ENCODE results near the gene HOMER3.
A peak's percentile ranks its signal among the peaks of the same experiment; 100 is the strongest.
"Not testable (repeated sequence)": the region's sequence is repeated elsewhere in the genome, so short reads cannot be mapped to it uniquely, and the experiment has no call there.

The HOMER3 gene

DNA sequence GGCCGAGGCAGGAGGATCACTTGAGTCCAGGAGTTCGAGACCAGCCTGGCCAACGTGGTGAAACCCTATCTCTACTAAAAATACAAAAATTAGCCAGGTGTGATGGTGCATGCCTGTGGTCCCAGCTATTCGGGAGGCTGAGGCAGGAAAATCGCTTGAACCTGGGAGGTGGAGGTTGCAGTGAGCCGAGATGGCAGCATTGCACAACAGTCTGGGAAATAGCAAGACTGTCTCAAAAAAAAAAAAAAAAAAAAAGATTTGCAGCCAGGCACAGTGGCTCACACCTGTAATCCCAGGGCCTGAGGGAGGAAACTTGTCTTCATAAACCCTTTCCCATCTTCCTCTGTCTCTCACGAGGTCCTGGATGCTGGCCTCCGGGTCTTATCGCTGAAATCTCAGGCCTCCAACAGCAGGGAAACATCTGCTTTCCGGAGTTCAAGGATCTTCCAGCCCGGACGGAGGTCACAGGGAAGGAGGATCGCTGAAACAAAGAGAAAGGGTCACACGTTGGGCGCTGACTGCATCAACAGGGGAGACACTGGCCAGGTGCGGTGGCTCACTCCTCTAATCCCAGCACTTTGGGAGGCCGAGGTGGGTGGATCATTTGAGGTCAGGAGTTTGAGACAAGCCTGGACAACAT is 11.5 kb upstream of the HOMER3 start:
- not testable (repeated sequence) for DNase-seq

- no peak for DNase-seq
These were observed 10.8 kb upstream of the HOMER3 start for GRCh38 chr19:18951721-18952281.

- DNase-seq: no peak
These were observed 8.8 kb upstream of the HOMER3 start for GRCh38 chr19:18949858-18950257.

DNA sequence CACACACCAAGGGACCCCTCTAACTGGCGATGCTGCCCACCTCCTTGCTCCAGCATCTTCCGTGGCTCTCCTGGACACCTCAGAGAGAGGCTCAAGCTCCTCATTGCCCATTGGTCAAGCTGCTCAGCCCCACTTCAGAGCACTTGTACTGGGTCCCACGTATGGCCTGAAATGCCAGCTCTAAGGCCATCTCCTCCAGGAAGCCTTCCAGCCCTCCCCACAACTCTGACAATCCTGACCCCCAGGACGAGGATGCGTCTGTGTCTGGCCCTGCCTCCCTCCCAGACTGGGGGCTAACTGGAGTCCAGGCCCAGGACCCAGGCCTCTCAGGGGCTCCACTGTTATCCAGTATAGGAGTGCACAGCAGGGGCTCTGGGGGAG is 7.9 kb upstream of the HOMER3 start:
- no peak for DNase-seq

GRCh38 chr19:18948075-18948975 is 7.3 kb upstream of the HOMER3 start:
- DNase-seq: no peak

DNA sequence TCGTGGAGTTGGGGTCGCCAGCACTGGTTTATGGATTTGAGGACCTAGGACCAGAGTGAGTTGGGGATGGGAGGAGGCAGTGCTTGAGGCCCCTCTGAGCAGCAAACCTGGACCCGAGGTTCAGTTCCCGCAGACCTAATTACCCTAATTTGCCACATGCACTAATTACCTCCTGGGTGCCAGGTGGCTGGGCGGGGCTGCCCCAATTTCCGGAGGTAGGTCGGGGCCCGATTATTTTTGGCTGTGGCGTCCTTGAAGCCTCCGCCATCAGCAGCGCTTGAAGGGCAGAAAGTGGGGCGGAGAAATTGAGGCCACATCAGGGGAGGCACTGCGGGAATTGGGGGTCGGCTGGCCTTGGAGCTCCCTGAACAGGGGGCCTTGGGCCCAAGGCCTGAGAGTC is 5.9 kb upstream of the HOMER3 start:
- DNase-seq: no peak

- no peak for DNase-seq
These were observed 5.3 kb upstream of the HOMER3 start for GRCh38 chr19:18946335-18946734.

DNA sequence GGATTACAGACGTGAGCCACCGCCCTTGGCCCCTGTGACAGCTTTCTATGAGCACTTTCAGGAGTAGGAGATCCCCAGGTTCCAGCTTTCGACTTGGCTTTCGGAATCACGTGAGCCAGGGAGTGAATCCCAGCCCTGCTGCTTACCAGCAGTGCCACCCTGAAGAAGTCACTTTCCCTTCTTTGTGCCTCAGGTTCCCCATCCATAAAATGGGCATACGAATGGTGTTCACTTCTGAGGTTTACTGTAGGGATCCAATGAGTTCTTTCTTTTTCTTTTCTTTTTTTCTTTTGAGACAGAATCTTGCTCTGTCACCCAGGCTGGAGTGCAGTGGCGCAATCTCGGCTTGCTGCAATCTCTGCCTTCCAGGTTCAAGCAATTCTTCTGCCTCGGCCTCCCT is 4.3 kb upstream of the HOMER3 start:
- no peak for DNase-seq

- DNase-seq: no peak
These were observed 2.4 kb upstream of the HOMER3 start for GRCh38 chr19:18943465-18943864.

DNA sequence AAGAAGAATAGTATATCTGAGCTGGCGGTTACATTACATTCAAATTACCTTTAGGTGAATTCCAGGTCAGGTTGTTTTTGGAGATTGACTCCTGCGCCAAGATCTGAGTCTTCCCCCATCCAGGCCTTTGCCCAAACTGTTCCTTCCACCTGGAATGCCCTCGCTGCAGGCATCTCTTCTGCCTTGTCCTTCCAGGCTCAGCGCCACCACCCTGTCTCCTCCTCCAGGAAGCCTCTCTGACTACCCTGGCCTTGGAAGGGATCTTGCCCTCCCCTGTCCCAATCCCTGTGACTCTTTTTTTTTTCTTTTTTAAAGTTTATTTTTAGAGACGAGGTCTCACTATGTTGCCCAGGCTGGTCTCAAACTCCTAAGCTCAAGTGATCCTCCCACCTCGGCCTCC is 1.7 kb upstream of the HOMER3 start:
- no peak for DNase-seq

GRCh38 chr19:18941628-18942354 is 774 bp upstream of the HOMER3 start:
- no peak for DNase-seq

- peak; percentile 61 to 76 (median 61) for DNase-seq
These were observed 872 bp downstream of the HOMER3 start for GRCh38 chr19:18939922-18940768.

- no peak for DNase-seq
These were observed 1.9 kb downstream of the HOMER3 start for GRCh38 chr19:18939163-18939562.

GRCh38 chr19:18933297-18933696 is 7.7 kb downstream of the HOMER3 start:
- no peak for DNase-seq

DNA sequence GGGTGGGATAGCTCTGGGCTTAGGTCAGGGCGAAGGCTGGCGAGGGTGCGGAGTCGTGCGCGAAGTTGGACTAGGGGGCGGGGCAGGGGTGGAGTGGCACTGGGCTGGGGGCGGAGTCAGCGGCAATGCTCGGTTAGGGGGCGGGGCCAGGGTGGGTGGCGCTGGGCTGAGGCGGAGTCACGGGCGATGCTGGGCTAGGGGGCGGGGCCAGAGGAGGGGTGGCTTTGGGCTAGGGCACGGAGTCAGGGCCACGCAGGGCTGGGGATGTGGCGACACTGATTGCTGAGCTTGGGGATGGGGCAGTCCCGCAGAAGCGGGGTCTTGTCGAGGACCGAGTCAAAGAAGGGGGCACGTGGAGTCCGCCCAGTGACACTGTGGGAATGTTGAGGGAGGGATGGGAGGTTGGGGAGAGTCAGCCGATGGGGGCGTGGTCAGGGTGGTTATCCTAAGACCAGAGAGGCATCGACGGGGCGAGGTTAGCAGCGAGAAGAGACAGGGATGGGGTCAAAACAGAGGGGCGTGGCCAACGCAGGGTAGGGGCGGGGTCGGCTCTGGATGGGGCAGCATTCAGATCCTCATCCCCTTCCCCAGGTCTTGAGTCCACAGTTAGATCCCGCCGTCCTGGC is 8.7 kb downstream of the HOMER3 start:
- DNase-seq: peak; percentile 82 to 97 (median 95)

DNA sequence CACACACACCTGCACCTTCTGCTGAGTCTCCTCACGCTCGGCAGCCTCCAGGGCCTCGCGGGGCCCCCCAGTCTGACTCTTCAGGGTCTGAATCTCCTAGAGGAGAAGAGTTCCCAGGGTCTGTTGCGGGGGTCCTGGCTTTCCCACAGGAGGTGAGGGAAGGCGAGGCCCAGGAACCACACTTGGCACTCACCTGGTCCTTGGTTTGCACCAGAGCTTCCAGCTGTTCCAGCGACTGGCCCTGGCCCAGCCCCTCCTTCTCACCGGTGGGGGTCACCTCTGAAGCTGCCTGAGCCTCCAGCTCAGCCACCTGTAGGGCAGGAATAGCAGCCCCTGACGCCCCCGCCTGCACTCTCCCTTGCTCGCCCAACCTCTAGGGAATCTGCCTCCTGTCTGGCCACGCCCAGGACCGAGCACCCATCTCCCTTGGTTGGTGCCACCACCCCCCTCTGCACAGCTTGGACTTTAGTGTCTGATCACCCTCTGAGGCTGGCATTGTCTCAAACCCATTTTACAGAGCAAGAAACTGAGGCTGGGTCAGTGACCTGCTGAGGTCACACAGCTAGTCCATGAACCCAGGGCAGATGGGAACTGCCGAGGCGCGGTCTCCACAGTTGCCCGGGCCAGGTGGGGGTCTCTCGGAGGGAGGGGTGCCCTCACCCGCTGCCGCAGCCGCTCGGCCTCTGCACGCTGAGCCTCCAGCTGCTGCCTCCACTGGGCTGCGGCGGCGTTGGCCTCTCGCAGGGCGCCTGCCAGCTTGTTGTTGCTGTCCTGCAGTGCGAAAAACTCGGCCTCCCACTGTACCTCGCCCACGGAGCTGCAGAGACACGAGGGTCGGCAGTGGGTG is 9.5 kb downstream of the HOMER3 start:
- no peak for DNase-seq

DNA sequence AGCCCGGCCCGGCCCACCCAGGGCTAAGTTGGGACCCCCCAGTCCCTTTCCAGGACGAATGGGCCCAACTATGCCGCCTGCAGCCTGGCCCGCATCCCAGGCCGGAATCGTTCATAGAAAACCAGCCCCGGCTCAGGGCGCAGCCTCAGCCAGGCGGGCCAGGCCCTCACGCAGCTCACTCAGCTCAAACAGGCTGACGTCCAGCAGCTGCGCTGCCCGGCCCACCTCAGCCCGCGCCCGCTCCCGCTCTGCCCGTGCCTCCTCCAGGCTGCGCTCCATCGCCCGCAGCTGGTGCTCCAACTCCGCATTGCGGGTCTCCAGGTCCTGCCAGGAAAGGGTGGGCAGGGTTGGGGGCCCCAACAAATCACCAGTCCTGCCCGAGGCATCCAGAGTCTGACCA is 11.7 kb downstream of the HOMER3 start:
- DNase-seq: no peak

DNA sequence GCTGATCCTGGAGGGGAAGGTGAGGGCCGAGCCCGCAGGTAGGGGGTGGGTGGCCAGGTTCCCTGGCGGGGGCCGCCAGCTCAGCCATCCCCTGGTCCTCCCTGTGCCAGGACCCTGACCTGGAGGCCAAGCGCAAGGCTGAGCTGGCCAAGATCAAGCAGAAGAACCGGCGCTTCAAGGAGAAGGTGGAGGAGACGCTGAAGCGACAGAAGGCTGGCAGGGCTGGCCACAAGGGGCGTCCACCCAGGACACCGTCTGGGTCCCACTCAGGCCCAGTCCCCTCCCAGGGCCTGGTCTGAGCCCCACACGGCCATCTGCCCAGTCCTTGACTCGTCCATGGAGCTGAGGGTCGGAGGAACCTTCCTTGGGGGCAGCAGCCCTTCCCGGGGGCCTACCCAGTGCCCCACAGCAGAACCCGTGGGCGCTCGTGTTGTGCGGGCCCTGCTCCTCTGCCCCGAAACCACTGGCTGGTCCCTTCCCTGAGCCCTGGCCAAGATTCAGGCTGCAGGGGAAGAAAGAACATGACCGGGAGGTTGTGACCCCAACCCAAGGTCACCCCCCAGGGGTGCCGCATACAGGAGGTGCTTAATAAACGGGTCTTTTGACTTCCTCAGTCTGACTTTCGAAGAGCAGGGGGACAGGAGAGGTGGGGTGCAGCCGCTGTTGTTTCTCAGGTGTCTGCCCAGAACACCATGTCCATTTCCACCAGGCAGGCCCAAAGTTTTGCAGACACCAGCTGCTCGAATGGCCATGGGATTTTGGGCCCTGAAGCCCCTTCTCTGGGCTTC is 12.8 kb downstream of the HOMER3 start:
- DNase-seq: no peak

DNA sequence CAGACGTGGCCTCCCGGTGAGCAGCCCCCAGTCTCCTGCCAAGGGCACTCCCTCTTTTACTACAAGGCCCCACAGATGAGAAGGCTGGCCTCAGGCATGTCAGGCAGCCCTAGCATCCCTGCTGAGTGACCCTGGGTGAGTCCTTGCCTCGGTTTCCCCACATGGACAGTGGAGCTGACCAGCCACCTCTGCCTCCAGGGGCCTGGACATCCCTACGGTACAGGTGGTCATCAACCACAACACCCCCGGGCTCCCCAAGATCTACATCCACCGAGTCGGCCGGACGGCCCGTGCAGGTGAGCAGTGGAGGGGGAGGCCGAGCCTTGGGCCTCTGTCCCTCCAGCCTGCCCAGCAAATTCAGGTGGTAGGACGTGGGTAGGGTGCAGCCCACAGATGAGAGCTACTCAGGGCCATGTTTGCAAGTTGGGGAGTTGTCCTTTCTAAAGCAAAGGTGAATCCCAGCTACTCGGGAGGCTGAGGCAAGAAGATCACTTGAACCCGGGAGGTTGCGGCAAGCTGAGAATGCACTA is 16.3 kb downstream of the HOMER3 start:
- DNase-seq: no peak

Data from suppressor macrophage treated with lipopolysaccharide for 1 hour (primary cell).